Midbrain (tissue), 1 donor: ENCODE results near the gene DRC7.
"Not testable (repeated sequence)": the region's sequence is repeated elsewhere in the genome, so short reads cannot be mapped to it uniquely, and the experiment has no call there.

Experiments
- DNase-seq: peaks from one replicate; lab custom pipeline; 2025; lab: John Stamatoyannopoulos, UW

DRC7 gene

DNA sequence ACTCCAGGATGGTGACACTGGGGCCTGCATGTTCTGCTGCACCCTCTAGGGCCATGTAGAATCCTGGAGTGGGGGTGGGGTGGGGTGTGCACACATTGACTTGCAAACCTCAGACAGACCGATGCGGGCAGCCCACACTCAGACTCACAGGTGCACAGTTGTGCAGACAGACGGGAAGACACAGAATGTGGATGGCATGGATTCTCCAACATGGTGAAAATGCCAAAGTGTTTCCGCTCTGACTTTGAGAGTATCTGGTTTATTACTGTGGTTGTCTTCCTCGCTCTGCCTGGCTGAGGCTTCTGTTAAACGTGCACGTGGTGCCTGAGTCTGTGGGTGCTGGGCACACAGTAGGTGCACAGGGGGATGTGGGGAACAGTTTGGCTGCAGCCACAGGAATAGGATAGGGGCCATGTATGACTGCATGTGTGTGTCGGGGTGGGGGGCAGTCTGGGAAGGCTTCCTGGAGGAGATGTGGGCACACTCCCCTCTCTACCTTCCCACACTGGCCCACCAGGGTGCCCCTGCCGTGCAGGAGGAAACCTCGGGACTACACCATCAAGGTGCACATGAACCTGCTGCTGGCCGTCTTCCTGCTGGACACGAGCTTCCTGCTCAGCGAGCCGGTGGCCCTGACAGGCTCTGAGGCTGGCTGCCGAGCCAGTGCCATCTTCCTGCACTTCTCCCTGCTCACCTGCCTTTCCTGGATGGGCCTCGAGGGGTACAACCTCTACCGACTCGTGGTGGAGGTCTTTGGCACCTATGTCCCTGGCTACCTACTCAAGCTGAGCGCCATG lies 35.5 kb upstream of the DRC7 start:
- DNase-seq, result no peak

DNA sequence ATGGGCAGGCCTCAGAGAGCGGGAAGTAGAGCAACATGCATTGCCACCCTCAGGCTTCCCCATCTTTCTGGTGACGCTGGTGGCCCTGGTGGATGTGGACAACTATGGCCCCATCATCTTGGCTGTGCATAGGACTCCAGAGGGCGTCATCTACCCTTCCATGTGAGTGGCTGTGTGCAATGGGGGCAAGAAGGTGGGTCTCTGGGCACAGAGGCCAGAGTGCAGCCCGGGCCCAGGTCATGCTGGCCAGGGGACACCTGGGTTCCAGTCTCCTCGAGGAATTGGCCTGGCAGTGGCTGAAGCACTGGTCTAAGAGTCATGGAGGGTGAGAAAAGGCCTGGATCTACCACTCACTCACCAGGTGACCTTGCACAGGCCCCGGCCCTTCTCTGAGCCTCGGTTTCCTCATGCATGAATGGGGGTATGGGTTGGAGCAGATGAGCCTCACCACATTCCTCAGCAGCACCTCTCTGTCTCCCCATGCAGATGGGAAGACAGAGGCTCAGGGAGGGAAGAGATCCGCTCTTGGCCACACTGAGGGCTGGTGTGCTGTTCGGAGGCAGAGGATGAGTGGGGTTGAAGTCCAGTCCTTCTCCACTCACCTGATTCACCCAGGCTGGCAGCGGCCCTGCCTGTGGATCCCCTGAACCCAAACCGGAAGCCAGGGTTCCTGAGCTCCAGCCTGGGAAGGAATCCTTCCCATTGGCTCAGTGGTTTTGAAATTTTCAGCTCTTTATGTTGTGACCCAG lies 33.7 kb upstream of the DRC7 start:
- no peak for DNase-seq

DNA sequence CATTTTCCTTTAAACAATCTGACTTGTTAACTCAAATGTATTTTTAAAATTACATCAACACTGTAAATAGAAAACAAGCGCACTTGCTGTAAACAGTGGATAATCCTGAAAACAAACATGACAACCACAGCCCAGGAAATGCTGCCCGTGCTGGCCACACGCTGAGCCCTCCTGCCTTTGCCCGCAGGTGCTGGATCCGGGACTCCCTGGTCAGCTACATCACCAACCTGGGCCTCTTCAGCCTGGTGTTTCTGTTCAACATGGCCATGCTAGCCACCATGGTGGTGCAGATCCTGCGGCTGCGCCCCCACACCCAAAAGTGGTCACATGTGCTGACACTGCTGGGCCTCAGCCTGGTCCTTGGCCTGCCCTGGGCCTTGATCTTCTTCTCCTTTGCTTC lies 33.1 kb upstream of the DRC7 start:
- DNase-seq, result no peak

DNA sequence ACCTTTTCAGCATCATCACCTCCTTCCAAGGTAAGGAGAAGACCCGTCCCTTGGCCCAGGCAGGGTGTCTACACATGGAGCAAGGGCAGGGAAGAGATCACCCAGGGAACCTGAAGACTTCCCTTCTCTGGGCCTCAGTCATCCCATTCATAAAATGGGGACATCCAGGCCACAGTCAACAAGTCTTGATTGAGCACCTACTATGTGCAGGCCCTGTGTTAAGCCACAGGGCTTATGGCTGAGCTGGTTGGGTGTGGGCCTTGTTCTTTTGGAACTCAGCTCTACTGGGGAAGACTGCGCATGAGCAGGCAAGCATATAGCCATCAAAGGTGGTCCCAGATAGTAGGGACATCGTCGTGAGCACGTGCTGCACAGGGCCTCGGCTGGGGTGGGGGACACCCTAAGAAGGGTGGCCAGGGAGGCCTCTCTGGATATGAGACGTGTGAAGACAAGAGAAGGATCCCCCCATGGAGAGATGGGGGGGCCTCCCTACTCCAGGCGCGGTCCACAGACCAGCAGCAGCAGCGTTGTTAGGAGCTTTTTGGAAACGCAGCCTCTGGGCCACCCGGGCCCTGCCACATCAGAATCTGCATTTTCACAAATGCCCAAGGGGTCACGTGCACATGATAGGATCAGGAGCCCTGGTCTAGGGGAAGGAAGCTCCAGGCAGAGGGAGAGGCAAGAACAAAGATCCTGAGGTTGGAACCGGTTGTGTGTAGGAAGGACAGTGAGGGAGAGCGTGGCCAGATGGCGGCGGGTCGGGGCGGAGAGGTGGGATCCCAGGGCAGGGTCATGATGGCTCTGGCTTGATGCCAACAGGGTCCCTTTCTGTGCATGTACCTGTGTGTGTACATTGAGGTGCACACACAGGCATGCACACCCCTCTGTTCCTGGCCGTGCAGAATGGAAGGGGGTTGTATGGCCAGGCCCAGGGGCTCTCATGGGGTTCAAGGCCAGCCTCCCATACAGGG lies 32.4 kb upstream of the DRC7 start:
- no peak for DNase-seq

DNA sequence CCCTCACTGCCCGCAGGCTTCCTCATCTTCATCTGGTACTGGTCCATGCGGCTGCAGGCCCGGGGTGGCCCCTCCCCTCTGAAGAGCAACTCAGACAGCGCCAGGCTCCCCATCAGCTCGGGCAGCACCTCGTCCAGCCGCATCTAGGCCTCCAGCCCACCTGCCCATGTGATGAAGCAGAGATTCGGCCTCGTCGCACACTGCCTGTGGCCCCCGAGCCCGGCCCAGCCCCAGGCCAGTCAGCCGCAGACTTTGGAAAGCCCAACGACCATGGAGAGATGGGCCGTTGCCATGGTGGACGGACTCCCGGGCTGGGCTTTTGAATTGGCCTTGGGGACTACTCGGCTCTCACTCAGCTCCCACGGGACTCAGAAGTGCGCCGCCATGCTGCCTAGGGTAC lies 31.2 kb upstream of the DRC7 start:
- DNase-seq, result no peak

DNA sequence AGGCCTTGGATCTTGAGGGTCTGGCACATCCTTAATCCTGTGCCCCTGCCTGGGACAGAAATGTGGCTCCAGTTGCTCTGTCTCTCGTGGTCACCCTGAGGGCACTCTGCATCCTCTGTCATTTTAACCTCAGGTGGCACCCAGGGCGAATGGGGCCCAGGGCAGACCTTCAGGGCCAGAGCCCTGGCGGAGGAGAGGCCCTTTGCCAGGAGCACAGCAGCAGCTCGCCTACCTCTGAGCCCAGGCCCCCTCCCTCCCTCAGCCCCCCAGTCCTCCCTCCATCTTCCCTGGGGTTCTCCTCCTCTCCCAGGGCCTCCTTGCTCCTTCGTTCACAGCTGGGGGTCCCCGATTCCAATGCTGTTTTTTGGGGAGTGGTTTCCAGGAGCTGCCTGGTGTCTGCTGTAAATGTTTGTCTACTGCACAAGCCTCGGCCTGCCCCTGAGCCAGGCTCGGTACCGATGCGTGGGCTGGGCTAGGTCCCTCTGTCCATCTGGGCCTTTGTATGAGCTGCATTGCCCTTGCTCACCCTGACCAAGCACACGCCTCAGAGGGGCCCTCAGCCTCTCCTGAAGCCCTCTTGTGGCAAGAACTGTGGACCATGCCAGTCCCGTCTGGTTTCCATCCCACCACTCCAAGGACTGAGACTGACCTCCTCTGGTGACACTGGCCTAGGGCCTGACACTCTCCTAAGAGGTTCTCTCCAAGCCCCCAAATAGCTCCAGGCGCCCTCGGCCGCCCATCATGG lies 30.5 kb upstream of the DRC7 start:
- DNase-seq, result no peak

DNA sequence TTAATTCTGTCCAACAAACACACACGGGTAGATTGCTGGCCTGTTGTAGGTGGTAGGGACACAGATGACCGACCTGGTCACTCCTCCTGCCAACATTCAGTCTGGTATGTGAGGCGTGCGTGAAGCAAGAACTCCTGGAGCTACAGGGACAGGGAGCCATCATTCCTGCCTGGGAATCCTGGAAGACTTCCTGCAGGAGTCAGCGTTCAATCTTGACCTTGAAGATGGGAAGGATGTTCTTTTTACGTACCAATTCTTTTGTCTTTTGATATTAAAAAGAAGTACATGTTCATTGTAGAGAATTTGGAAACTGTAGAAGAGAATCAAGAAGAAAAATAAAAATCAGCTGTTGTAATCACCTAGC lies 30.0 kb upstream of the DRC7 start:
- DNase-seq, result no peak

DNA sequence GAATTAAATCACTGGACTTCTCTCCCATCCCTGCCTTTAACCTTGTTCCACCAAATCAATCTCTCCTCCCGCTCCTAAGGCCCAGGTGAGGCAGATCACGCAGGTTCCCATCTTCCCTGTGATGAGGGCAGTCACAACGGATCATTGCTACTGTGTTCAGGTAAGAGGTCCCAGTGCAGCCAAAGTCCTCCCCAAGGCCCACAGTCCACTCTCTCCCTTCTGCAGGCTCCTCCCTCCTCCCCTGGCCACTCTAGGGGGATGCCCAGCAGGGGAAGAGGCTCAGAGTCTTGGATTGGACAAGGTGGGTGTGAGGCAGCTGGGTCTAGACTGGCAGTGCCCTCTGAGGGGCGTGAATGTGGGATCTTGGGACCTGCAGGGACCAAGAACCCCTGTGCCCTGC lies 29.1 kb upstream of the DRC7 start:
- DNase-seq, result no peak

DNA sequence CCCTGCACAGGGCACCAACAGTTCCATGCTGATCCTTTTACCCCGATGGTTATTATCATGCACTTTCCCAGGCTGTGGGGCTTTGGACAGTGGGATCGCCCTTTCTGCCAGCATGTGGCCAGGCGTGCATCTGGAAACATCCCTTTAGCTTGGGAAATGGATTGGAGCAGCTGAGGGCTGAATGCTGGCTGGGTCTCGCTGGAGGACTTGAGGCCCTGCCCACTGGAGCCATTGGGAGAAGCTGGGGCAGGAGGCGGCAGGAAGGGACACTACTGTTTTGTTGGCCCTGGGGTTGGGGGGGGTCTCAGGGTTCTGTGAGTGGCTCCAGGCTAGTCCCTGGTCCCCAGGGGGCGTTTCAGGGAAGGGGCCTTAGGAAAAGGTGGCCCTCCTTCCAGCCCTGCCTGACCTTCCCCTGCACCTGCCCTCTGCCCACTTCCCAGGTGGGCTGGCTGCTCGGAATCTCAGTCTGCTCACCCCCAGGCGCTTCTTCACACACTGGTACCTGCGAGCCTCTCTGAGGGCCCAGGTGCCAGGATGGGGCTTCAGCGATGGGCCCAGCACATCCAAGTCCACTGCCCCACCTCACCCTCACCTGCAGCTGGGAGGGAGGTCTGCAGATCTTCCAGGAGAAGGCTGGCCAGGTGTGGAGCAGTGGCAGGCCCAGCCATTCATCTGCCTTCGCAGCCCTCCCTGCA lies 28.1 kb upstream of the DRC7 start:
- DNase-seq, result no peak

DNA sequence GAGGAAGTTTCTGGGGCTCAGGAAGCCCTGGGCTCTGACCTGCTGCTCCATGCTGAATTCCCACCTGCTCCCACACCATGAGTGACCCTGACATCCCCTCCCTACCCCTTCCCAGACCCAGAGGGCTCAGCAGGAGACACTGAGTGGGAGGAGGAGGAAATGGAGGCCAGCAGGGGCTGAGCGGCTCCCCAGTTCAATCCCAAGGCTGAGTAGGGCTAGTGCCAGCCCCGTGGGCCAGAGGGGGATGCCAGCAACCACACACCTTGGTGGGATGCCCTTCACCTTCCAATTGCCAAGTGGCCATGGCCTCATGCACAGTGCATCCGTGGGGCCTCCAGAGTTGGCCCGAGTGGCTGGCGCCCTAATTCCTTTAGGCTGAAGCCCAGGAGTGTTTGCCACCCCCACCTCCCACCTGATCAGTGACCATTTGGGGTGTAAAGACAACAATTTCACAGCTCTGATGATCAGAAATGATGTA lies 27.5 kb upstream of the DRC7 start:
- no peak for DNase-seq

DNA sequence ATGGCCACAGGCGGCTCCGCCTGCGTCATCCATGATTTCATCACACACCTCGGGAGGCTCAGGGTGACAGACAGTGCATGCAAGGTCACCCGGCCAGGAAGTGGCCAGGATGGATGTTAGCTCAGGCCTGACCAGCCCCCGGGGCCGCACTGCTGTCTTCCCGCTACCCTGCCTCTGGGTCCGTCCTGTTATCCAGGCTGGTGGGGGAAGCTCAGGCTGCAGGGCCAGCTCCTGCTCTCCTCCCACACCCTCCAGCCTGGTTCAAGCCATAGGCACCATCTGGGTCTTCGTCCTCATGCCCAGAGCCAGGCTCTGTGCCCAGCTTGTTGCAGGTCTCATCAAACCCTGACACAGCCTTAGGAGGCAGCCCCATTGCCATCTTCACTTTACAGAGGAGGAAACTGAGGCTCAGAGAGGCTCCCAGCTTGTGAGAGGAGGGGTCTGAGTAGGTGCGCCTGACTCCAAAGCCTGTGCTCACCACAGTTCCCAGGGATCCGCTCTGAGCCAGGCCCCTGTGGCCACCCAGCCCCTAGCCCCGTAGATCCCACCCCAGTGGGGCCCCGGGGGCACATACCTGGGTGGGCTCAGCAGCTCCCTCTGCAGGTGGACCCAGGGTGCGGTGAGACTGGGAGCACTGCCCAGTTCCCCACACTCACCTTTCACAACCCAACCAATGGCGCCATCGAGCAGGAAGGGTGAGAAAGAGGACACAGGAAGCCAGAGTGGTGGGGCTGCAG lies 26.9 kb upstream of the DRC7 start:
- no peak for DNase-seq

DNA sequence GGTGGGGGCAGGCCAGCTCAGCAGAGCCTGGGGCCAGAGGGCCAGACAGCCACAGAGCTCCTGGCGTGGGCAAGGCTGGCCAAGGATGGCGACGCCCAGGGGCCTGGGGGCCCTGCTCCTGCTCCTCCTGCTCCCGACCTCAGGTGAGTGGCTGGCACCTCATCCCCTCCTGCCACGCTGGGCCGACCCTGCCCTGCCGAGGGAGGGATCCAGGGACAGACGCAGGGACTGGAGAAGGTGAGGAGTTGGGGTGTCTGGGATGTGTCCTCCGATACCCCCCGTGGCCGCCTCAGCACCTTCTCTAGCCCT lies 26.4 kb upstream of the DRC7 start, which contains the start of gene ADGRG3:
Gene ADGRG3, plus strand, starts transcription at position 44 of the 309 bp plus-strand sequence. Its CDS starts 42 bp downstream, at position 86.
- no peak for DNase-seq

DNA sequence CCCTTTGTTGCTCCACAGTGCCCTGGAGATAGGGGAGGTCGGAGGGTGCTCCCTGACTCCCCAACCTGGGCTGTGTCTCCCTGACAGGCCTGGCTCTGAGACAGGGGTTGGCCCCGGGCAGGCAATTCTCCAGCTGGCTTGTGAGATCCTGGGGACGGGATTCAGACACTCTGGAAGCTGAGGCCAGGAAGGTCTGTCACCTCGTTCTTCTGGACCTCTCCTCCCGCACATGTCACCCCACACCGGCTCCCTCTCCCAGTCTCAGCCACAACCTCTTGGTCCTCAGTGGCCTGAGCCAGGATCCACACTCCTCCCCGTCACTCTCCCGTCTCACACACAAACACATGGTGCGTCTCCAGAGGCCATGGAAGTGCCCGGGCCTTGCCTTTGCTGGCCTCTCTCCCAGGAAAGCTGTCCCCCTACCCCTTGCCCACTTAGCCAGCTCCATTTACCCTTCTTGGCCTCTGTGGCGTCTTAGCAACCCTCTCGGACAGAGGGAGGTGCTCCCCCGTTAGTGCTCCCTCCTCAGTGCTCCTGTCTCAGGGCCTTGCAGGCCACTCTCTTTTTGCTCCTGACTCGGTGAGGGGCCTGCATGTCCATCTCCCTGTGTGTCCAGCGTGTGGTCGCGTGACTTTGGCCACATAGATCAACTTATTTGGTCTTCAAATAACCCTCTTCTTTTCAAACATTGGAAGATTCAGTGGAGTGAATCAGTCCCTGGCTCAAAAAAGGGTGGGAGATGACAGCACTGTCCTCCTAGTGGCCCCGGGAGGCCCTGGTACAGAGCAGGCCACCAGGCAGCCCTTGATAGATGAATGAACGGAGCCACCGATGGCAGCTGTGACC lies 25.8 kb upstream of the DRC7 start:
- no peak for DNase-seq

DNA sequence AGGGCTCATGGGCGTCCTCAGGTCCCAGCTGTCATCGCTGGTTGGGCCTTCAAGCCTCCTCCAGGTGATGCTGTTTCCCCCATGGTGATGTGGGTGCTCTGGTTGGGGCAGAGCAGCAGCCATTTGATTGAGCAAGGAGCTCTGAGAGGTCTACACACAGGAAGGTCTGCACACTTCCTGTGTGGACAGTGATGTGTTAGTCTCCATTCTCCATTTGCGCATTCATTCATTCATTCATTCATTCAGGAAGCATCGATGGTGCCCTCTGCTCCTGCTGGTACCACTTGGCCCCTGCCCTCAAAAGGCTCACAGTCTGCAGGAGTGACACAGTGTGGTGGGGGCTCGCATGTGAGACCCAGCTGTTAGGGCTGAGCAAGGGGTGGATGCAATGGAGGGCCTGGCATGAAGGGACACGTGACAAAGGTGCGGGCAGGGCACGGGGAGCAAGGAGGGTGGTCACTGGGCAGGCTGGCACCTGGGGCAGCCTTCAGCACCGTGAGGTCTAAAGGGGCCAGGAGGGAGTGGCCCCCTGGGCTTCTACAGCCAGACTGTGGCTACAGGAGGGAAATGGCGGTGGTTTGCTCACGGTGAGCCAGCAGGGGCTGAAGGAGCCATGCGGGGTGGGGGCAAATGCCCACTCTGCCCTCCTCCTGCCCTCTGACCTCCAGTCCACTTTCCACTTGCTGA lies 25.0 kb upstream of the DRC7 start:
- no peak for DNase-seq

DNA sequence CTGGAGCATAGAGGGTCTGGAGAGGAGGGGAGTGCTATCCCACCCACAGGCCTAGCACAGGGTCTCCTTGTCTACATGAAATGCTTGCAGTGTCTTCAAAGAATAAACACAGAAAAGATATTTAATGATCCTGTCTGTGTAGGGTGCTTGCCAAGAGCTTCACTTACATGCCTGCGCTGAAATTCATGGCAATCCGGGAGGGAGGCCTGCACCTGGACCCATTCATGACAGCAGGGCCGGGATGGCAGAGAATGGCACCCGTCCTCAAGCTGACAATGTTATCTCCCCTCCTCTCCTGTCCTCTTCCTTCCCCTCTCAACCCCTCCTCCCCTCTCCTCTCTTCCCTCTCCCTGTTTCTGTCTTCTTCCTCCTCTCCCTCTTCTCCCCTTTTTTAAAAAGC lies 24.4 kb upstream of the DRC7 start:
- DNase-seq, result no peak

DNA sequence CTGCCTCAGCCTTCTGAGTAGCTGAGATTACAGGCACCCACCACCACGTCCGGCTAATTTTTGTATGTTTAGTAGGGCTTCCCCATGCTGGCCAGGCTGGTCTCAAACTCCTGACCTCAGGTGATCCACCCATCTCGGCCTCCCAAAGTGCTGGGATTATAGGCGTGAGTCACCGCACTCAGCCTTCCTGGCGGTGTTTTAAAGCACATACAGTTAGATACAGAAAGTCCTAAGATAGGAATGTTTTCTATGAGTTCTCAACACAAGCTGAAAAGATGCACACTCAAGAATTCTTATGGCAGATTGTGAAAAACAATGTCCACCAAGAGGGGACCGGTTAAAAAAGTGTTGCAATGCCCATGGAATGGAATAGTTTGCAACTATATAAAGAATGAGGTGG lies 23.2 kb upstream of the DRC7 start:
- DNase-seq, result not testable (repeated sequence)

DNA sequence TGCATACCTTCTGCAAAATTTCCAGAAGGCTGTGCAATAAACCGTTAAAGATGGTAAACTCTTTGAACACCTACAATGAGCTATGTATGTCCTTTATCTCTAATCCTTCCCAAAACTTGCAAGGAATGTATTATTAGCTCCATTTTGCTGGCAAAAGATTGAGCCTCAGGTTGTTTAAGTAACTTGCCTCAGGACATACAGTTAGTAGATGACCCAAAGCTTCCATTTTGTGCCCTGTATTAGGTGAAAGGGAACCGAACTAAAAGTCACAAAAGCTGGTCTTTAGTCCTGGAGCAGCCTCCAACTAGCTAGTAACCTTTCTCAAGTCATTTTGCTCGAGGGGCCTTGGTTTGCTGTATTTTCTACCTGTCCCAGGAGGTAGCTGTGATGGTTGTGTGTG lies 22.2 kb upstream of the DRC7 start:
- DNase-seq, result no peak

DNA sequence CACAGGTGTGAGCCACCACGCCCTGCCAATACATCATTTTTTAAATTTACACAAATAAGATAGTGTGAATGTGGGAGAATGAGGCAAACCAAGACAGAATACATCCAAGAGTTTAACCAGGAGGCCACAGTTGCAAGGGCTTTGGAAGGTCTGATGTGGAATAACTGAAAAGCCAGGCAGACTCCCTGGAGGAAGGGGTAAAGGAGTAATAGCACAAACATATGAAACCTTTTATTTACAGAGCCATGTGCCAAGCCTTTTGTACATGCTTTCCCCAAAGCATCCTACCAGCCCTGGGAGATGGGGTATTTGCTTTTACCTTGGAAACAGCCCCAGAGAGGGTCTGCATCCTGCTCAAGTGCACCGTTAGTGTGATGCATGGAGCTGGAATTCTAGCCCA lies 21.8 kb upstream of the DRC7 start:
- DNase-seq, result no peak
